MM.1S (cell line): Measurements from ENCODE around the gene SFI1.

Source experiments
- DNase-seq: peaks from one replicate; pipeline ENCODE4 v3.0.0-alpha.2; 2015
- H2AFZ ChIP-seq: fragments of 300-600 bp; sonication (generic); 2 replicates; pipeline ENCODE4 v1.6.0; 2016; ENCODE audit warnings: antibody characterized with exemption, low read length
- H3F3A ChIP-seq: fragments of 300-600 bp; sonication (generic); 2 replicates; pipeline ENCODE4 v1.6.1; 2016; ENCODE audit warnings: mild to moderate bottlenecking, antibody characterized with exemption, low read length, moderate library complexity, mixed read lengths; ENCODE audit not compliant: insufficient read depth
- H3K27ac ChIP-seq: fragments of 300-600 bp; sonication (generic); 2 replicates; pipeline ENCODE4 v1.5.1; 2016; ENCODE audit warnings: mild to moderate bottlenecking, low read length
- H3K27me3 ChIP-seq: fragments of 300-600 bp; sonication (generic); replicated peaks from 2 replicates; pipeline ENCODE4 v1.6.0; 2016; ENCODE audit warnings: low read length; ENCODE audit not compliant: insufficient read depth
- H3K36me3 ChIP-seq: fragments of 300-600 bp; sonication (generic); replicated peaks from 2 replicates; pipeline ENCODE4 v1.6.1; 2016; ENCODE audit warnings: mild to moderate bottlenecking, low read length, mixed read lengths; ENCODE audit not compliant: insufficient read depth
- H3K4me1 ChIP-seq: fragments of 300-600 bp; sonication (generic); 2 replicates; pipeline ENCODE4 v1.6.1; 2016; ENCODE audit warnings: low read length, mixed read lengths
- H3K4me2 ChIP-seq: fragments of 300-600 bp; sonication (generic); 2 replicates; pipeline ENCODE4 v1.6.0; 2016; ENCODE audit warnings: low read depth, low read length
- H3K4me3 ChIP-seq: fragments of 300-600 bp; sonication (generic); 2 replicates; pipeline ENCODE4 v1.5.1; 2016; ENCODE audit warnings: low read length, mixed read lengths
- H3K79me2 ChIP-seq: fragments of 300-600 bp; sonication (generic); 2 replicates; pipeline ENCODE4 v1.6.1; 2016; ENCODE audit warnings: mixed run types, low read length, mixed read lengths
- H3K9ac ChIP-seq: fragments of 300-600 bp; sonication (generic); 2 replicates; pipeline ENCODE4 v1.6.1; 2016; ENCODE audit warnings: low read length, mixed read lengths
- H3K9me2 ChIP-seq: fragments of 300-600 bp; sonication (generic); replicated peaks from 2 replicates; pipeline ENCODE4 v1.6.1; 2016; ENCODE audit warnings: mild to moderate bottlenecking, low read length, mixed read lengths; ENCODE audit not compliant: insufficient read depth
- H3K9me3 ChIP-seq: fragments of 300-600 bp; sonication (generic); replicated peaks from 2 replicates; pipeline ENCODE4 v1.6.1; 2016; ENCODE audit warnings: mild to moderate bottlenecking, low read length, mixed read lengths; ENCODE audit not compliant: insufficient read depth
- H4K20me1 ChIP-seq: fragments of 300-600 bp; sonication (generic); 2 replicates; pipeline ENCODE4 v1.6.1; 2016; ENCODE audit warnings: mild to moderate bottlenecking, low read length, moderate library complexity, mixed read lengths; ENCODE audit not compliant: insufficient read depth
- CTCF ChIP-seq: fragments of 300-600 bp; sonication (generic); IDR thresholded peaks from 2 replicates; pipeline ENCODE4 v1.5.1; 2016; ENCODE audit warnings: antibody characterized with exemption, low read length, mixed read lengths
- EZH2 ChIP-seq: fragments of 300-600 bp; sonication (generic); optimal IDR thresholded peaks from 2 replicates; pipeline ENCODE3; 2017; ENCODE audit warnings: low read depth, mild to moderate bottlenecking, antibody characterized with exemption, low read length, mixed read lengths
- EZH2phosphoT487 ChIP-seq: fragments of 300-600 bp; sonication (generic); IDR thresholded peaks from 2 replicates; pipeline ENCODE4 v1.6.1; 2018; ENCODE audit warnings: antibody characterized with exemption, low read length

Gene SFI1

GRCh38 chr22:31622980-31623379 lies 126.6 kb downstream of the SFI1 start:
- no peaks in the 10 kb centered on the region for H3K4me1 ChIP-seq
- no peak overlapping the region for H3K27ac ChIP-seq
- no peaks in the 10 kb centered on the region for H3K36me3 ChIP-seq
- 0 out of 2 replicates have a peak, but pooled peaks cover 3% of the 10 kb centered on the region for H3F3A ChIP-seq
- H3K9ac ChIP-seq: no peak overlapping the region
- no peaks in the 10 kb centered on the region; the same call in 1 of the 2 replicates for H4K20me1 ChIP-seq
- TF ChIP-seq CTCF (no peak), EZH2 (no peak), EZH2phosphoT487 (no peak)
- no peaks in the 10 kb centered on the region for H3K9me2 ChIP-seq
- H2AFZ ChIP-seq: no peak overlapping the region
- no peak for DNase-seq
- H3K4me2 ChIP-seq: no peak overlapping the region
- no peaks in the 10 kb centered on the region for H3K27me3 ChIP-seq
- H3K9me3 ChIP-seq: no peaks in the 10 kb centered on the region
- no peak overlapping the region for H3K4me3 ChIP-seq
- peaks cover 65% of the 10 kb centered on the region for H3K79me2 ChIP-seq

GRCh38 chr22:31623592-31624304 lies 127.4 kb downstream of the SFI1 start:
- TF ChIP-seq CTCF: no peak
- no peak for TF ChIP-seq EZH2phosphoT487
- no peak for TF ChIP-seq EZH2
- Histone ChIP-seq H3K4me1 (no peaks in the 10 kb centered on the region), H3K9me2 (no peaks in the 10 kb centered on the region), H3K36me3 (no peaks in the 10 kb centered on the region), H3F3A (0 out of 2 replicates have a peak, but pooled peaks cover 3% of the 10 kb centered on the region), H3K4me2 (no peak overlapping the region), H2AFZ (no peak overlapping the region), H3K9me3 (no peaks in the 10 kb centered on the region), H3K79me2 (peaks cover 72% of the 10 kb centered on the region), H3K27me3 (no peaks in the 10 kb centered on the region), H4K20me1 (no peaks in the 10 kb centered on the region; the same call in 1 of the 2 replicates), H3K27ac (no peak overlapping the region), H3K9ac (no peak overlapping the region), H3K4me3 (no peak overlapping the region)
- DNase-seq: no peak

GRCh38 chr22:31625257-31625640 lies 128.9 kb downstream of the SFI1 start:
- Histone ChIP-seq H3K79me2 (peaks cover 87% of the 10 kb centered on the region), H3K9ac (no peak overlapping the region), H4K20me1 (no peaks in the 10 kb centered on the region; the same call in 1 of the 2 replicates)

More at GRCh38 chr22:31625257-31625640, 128.9 kb downstream of the SFI1 start:
- H3F3A ChIP-seq: 0 out of 2 replicates have a peak, but pooled peaks cover 3% of the 10 kb centered on the region
- no peak overlapping the region for H3K4me3 ChIP-seq
- no peak overlapping the region for H2AFZ ChIP-seq
- no peak overlapping the region for H3K27ac ChIP-seq
- no peaks in the 10 kb centered on the region for H3K9me3 ChIP-seq
- H3K27me3 ChIP-seq: no peaks in the 10 kb centered on the region
- H3K9me2 ChIP-seq: no peaks in the 10 kb centered on the region
- DNase-seq: no peak
- no peak overlapping the region for H3K4me2 ChIP-seq
- no peak for TF ChIP-seq CTCF
- no peak for TF ChIP-seq EZH2phosphoT487
- TF ChIP-seq EZH2: no peak
- no peaks in the 10 kb centered on the region for H3K4me1 ChIP-seq
- H3K36me3 ChIP-seq: no peaks in the 10 kb centered on the region
